Fibroblast of lung (primary cell): ENCODE data around the gene TBCA. TPM values are rescaled to one million over a fixed set of nuclear protein-coding genes. Genes with fewer than 3 reads are reported as not detected.

ENCODE experiments used
- DNase-seq, 2 donors: peaks; one replicate each; pipeline versions ENCODE4 v3.0.0 to v3.0.0-alpha.2; 2010; ENCODE audit warnings: low read depth in 2 of 2
- H2AFZ ChIP-seq: 2 replicates; pipeline ENCODE4 v1.5.1; 2012; ENCODE audit warnings: low read length, control low read depth, inconsistent platforms
- H3K27ac ChIP-seq: 2 replicates; pipeline ENCODE4 v1.5.1; 2011; ENCODE audit warnings: low read length, control low read depth; ENCODE audit not compliant: insufficient read depth
- H3K27me3 ChIP-seq: 2 replicates; pipeline ENCODE4 v1.5.1; 2011; ENCODE audit warnings: mild to moderate bottlenecking, low read length; ENCODE audit not compliant: control insufficient read depth, insufficient read depth
- H3K36me3 ChIP-seq: 2 replicates; pipeline ENCODE4 v1.5.1; 2011; ENCODE audit warnings: low read length; ENCODE audit not compliant: control insufficient read depth, insufficient read depth
- H3K4me1 ChIP-seq: 2 replicates; pipeline ENCODE4 v1.5.1; 2011; ENCODE audit warnings: low read length; ENCODE audit not compliant: control insufficient read depth, insufficient read depth; ENCODE audit errors: extremely low read depth
- H3K4me2 ChIP-seq: 2 replicates; pipeline ENCODE4 v1.5.1; 2011; ENCODE audit warnings: low read length, control low read depth; ENCODE audit not compliant: insufficient read depth; ENCODE audit errors: extremely low read depth
- H3K4me3 ChIP-seq, 4 experiments: fragments of 200-600 bp in 1 of 4; sonication (generic) in 1 of 4; replicated peaks in 1 of 4; 2 replicates each; pipeline ENCODE4 v1.5.1; 2011 to 2016; ENCODE audit warnings: low read length in 4 of 4, low read depth in 3 of 4, mild to moderate bottlenecking in 3 of 4, control low read depth in 2 of 4, inconsistent platforms in 1 of 4, mixed read lengths in 1 of 4; ENCODE audit not compliant: insufficient read depth in 1 of 4; ENCODE audit errors: control extremely low read depth in 1 of 4
- H3K79me2 ChIP-seq: 2 replicates; pipeline ENCODE4 v1.5.1; 2012; ENCODE audit warnings: mild to moderate bottlenecking, low read length, inconsistent platforms; ENCODE audit not compliant: control insufficient read depth, insufficient read depth
- H3K9ac ChIP-seq: 2 replicates; pipeline ENCODE4 v1.5.1; 2011; ENCODE audit warnings: mild to moderate bottlenecking, low read length, control low read depth; ENCODE audit not compliant: insufficient read depth
- H3K9me3 ChIP-seq: 2 replicates; pipeline ENCODE4 v1.5.1; 2012; ENCODE audit warnings: low read depth, low read length; ENCODE audit not compliant: control insufficient read depth, insufficient read depth
- H4K20me1 ChIP-seq: 2 replicates; pipeline ENCODE4 v1.5.1; 2011; ENCODE audit warnings: low read length; ENCODE audit not compliant: control insufficient read depth, insufficient read depth; ENCODE audit errors: extremely low read depth
- EZH2 ChIP-seq: IDR thresholded peaks from 2 replicates; pipeline ENCODE4 v1.5.1; 2012; ENCODE audit warnings: low read length, control low read depth, mild to moderate bottlenecking; ENCODE audit errors: missing control alignments
- polyA plus RNA-seq, 2 donors: library from polyadenylated mRNA; depleted of rRNA in 1 of 2; stranded (reverse) in 1 of 2; unstranded in 1 of 2; fragments of >200 nt; gene quantifications; 2 replicates each; pipeline ENCODE4 v1.2.1, GENCODE V29; 2011 to 2012; ENCODE audit warnings: missing spikeins in 1 of 2
- total RNA-seq: library from RNA; depleted of rRNA; stranded (reverse); fragments of >200 nt; gene quantifications from 2 replicates; pipeline ENCODE4 v1.2.1, GENCODE V29; 2014
- TF ChIP-seq, protein P1 (sequence below), 2 donors: IDR thresholded peaks in 1 of 2; conservative IDR thresholded peaks in 1 of 2; 1 replicate in 1 of 2; 2 replicates in 1 of 2; pipeline ENCODE4 v1.5.1; 2011 to 2012; ENCODE audit warnings: low read length in 2 of 2, control low read depth in 1 of 2, inconsistent platforms in 1 of 2, low read depth in 1 of 2, mild to moderate bottlenecking in 1 of 2

The TBCA gene
- total and polyA plus RNA-seq, 2 donors (not counting 1 experiment from before 2014, with no cell fraction given): 125 to 238 TPM

DNA sequence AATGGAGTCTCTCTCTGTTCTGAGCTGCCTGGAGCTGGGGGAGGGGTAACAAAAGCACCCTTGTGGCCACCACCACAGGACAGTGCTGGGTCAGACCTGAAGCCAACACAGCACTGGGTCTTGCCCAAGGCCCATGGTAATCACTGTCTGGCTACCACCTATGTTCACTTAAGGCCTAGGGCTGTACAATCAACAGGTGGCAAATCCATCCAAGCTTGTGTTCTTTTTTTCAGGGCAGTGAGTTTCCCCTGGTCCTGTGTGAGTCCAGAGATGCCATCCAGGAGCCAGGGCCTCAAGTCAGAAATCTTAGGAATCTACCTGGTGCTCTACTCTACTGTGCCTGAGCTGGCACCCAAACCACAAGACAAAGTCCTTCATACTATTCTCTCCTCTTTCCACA is 117.5 kb downstream of the TBCA start:
- Histone ChIP-seq H3K79me2 (no peaks in the 10 kb centered on the region), H3K4me1 (no peaks in the 10 kb centered on the region), H3K9me3 (no peaks in the 10 kb centered on the region), H3K9ac (no peak overlapping the region), H3K4me3 (no peak overlapping the region), H4K20me1 (no peaks in the 10 kb centered on the region), H3K27ac (no peak overlapping the region), H3K27me3 (peaks cover 6% of the 10 kb centered on the region), H3K4me2 (no peak overlapping the region), H2AFZ (no peak overlapping the region), H3K36me3 (no peaks in the 10 kb centered on the region)
- TF ChIP-seq EZH2: no peak
- DNase-seq: no peak

DNA sequence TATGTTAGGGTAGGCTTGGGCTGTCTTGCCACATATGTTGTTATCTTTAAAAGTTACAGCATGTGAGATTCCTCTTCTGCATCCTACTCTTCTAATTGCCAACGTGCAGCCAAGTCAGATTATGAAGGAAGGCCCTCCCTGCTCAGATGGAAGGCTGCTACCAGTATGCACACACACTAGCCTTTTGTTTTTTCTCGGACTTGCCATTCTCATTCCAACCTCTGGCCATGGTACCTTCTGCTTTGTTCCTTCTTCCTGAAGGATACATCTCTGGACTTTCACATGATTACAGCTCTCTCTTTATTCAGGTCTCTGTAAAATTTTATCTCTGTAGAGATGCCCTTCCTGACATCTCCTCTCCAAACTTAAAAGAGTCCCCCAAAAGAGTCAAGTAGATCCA is 124.8 kb downstream of the TBCA start:
- H3K36me3 ChIP-seq: no peaks in the 10 kb centered on the region
- TF ChIP-seq, protein P1, sequence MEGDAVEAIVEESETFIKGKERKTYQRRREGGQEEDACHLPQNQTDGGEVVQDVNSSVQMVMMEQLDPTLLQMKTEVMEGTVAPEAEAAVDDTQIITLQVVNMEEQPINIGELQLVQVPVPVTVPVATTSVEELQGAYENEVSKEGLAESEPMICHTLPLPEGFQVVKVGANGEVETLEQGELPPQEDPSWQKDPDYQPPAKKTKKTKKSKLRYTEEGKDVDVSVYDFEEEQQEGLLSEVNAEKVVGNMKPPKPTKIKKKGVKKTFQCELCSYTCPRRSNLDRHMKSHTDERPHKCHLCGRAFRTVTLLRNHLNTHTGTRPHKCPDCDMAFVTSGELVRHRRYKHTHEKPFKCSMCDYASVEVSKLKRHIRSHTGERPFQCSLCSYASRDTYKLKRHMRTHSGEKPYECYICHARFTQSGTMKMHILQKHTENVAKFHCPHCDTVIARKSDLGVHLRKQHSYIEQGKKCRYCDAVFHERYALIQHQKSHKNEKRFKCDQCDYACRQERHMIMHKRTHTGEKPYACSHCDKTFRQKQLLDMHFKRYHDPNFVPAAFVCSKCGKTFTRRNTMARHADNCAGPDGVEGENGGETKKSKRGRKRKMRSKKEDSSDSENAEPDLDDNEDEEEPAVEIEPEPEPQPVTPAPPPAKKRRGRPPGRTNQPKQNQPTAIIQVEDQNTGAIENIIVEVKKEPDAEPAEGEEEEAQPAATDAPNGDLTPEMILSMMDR (conservative IDR thresholded peaks at IDR 0.05 in 1 of 2, IDR thresholded peaks at IDR 0.05 in 1 of 2; ENCODE audit: low read depth in 1 of 2, low read length in 2 of 2): no peak
- TF ChIP-seq EZH2: no peak
- no peak overlapping the region for H3K27ac ChIP-seq
- DNase-seq: no peak
- H2AFZ ChIP-seq: no peak overlapping the region
- H3K79me2 ChIP-seq: no peaks in the 10 kb centered on the region
- H3K9ac ChIP-seq: no peak overlapping the region
- peaks cover 22% of the 10 kb centered on the region for H3K27me3 ChIP-seq
- no peaks in the 10 kb centered on the region for H3K9me3 ChIP-seq
- H4K20me1 ChIP-seq: no peaks in the 10 kb centered on the region
- H3K4me2 ChIP-seq: no peak overlapping the region
- H3K4me1 ChIP-seq: no peaks in the 10 kb centered on the region
- H3K4me3 ChIP-seq: no peak overlapping the region

DNA sequence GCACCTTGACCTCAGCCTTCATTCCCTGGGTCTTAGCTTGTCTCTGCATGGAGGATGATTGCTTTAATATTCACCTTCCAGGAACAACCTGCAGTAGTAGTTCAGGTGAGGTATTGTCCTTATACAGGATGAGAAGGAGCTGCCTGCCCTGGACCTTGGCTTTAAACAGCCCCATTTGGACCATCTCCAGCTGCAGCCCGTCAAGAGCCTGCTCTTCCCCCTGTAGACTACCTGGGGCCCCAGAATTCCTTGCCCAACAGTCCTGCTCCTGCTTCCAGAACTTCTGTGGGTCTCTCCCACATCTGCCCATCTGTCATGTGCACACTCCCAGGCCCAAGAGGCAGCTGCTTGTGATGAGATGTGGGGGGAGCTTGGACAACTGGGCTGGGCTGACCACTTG is 125.5 kb downstream of the TBCA start:
- Histone ChIP-seq H3K9me3 (no peaks in the 10 kb centered on the region), H3K36me3 (no peaks in the 10 kb centered on the region), H3K27me3 (peaks cover 29% of the 10 kb centered on the region)

More for the DNA sequence above, 125.5 kb downstream of the TBCA start:
- H3K27ac ChIP-seq: no peak overlapping the region
- H3K4me3 ChIP-seq: no peak overlapping the region
- H2AFZ ChIP-seq: no peak overlapping the region
- TF ChIP-seq, protein P1 (conservative IDR thresholded peaks at IDR 0.05 in 1 of 2, IDR thresholded peaks at IDR 0.05 in 1 of 2; ENCODE audit: low read depth in 1 of 2, low read length in 2 of 2): no peak
- no peak for TF ChIP-seq EZH2
- no peaks in the 10 kb centered on the region for H3K4me1 ChIP-seq
- DNase-seq: no peak
- no peak overlapping the region for H3K9ac ChIP-seq
- no peak overlapping the region for H3K4me2 ChIP-seq
- H4K20me1 ChIP-seq: no peaks in the 10 kb centered on the region
- H3K79me2 ChIP-seq: no peaks in the 10 kb centered on the region
